Activated naive CD8-positive, alpha-beta T cell treated with anti-CD3 and anti-CD28 coated beads, Interleukin-2, amount 10 ng/mL, durations not matched to agents 7 days and 5 days (primary cell): Measurements from ENCODE around the gene EEF1B2. TPM values are rescaled to one million over a fixed set of nuclear protein-coding genes. Genes with fewer than 3 reads are reported as not detected.
"Not testable (repeated sequence)": the region's sequence is repeated elsewhere in the genome, so short reads cannot be mapped to it uniquely, and the experiment has no call there.

Source experiments
- ATAC-seq: fragments of 150-1000 bp; cut with Tn5 transposase; one replicate; pipeline ENCODE4 v1.10.0; 2021; ENCODE audit warnings: low read depth, moderate library complexity
- POLR2A ChIA-PET: fragments of 350-600 bp; sonication (Branson Sonifier 250); formaldehyde crosslinking; loops from one replicate; lab custom pipeline; 2021; ENCODE audit warnings: antibody characterized with exemption; lab: Charles Lee
- DNase-seq: peaks from one replicate; pipeline ENCODE4 v3.0.0; 2021
- H3K27ac Mint-ChIP-seq: one replicate; pipeline ENCODE4 v1.8.0; 2022; ENCODE audit warnings: mild to moderate bottlenecking, mixed read lengths
- H3K27me3 Mint-ChIP-seq: one replicate; pipeline ENCODE4 v1.8.0; 2022; ENCODE audit warnings: mild to moderate bottlenecking, moderate library complexity, mixed read lengths
- H3K36me3 Mint-ChIP-seq: one replicate; pipeline ENCODE4 v1.8.0; 2021; ENCODE audit warnings: mild to moderate bottlenecking, mixed read lengths
- H3K4me1 Mint-ChIP-seq: one replicate; pipeline ENCODE4 v1.8.0; 2021; ENCODE audit warnings: mixed read lengths
- H3K4me3 Mint-ChIP-seq: one replicate; pipeline ENCODE4 v1.8.0; 2022; ENCODE audit warnings: mild to moderate bottlenecking, moderate library complexity, mixed read lengths
- H3K9me3 Mint-ChIP-seq: one replicate; pipeline ENCODE4 v1.8.0; 2021; ENCODE audit warnings: mixed read lengths
- total RNA-seq, 2 experiments: library from RNA; stranded (reverse); gene quantifications; one replicate each; pipeline ENCODE4 v1.2.3, GENCODE V29; 2021

EEF1B2 gene
- total RNA-seq, 2 experiments from 2014 or later: 506 to 561 TPM

- Mint-ChIP-seq H3K4me1 (no peaks in the 10 kb centered on the region), H3K4me3 (no peak overlapping the region), H3K27me3 (peaks cover 8% of the 10 kb centered on the region), H3K36me3 (no peaks in the 10 kb centered on the region), H3K9me3 (no peaks in the 10 kb centered on the region), H3K27ac (no peak overlapping the region)
- POLR2A ChIA-PET: no interaction called here
- ATAC-seq (no peak), DNase-seq (no peak)
These were observed 16.4 kb downstream of the EEF1B2 start for GRCh38 chr2:206176121-206176520.

GRCh38 chr2:206176901-206177300 lies 17.2 kb downstream of the EEF1B2 start:
- Mint-ChIP-seq H3K4me3 (no peak overlapping the region), H3K9me3 (no peaks in the 10 kb centered on the region), H3K27me3 (peaks cover 8% of the 10 kb centered on the region), H3K4me1 (no peaks in the 10 kb centered on the region), H3K27ac (no peak overlapping the region), H3K36me3 (no peaks in the 10 kb centered on the region)
- DNase-seq: no peak
- no peak for ATAC-seq
- POLR2A ChIA-PET: no interaction called here

- H3K4me1 Mint-ChIP-seq, ATAC-seq, POLR2A ChIA-PET: not testable (repeated sequence)
These were observed 21.8 kb downstream of the EEF1B2 start for GRCh38 chr2:206181526-206181925.

GRCh38 chr2:206189691-206190090 lies 30.0 kb downstream of the EEF1B2 start:
- no peak for ATAC-seq
- POLR2A ChIA-PET: no interaction called here
- Mint-ChIP-seq H3K27me3 (peaks cover 10% of the 10 kb centered on the region), H3K4me1 (no peaks in the 10 kb centered on the region), H3K36me3 (no peaks in the 10 kb centered on the region), H3K9me3 (no peaks in the 10 kb centered on the region), H3K4me3 (no peak overlapping the region), H3K27ac (no peak overlapping the region)
- DNase-seq: no peak

More at GRCh38 chr2:206181526-206181925, 21.8 kb downstream of the EEF1B2 start:
- H3K4me3 Mint-ChIP-seq, H3K36me3 Mint-ChIP-seq, DNase-seq, H3K27me3 Mint-ChIP-seq, H3K27ac Mint-ChIP-seq, H3K9me3 Mint-ChIP-seq: not testable (repeated sequence)

- no peak overlapping the region for H3K4me3 Mint-ChIP-seq
- no peaks in the 10 kb centered on the region for H3K4me1 Mint-ChIP-seq
- POLR2A ChIA-PET: no interaction called here
- H3K27ac Mint-ChIP-seq: no peak overlapping the region
- H3K9me3 Mint-ChIP-seq: no peaks in the 10 kb centered on the region
- ATAC-seq (no peak), DNase-seq (no peak)
- H3K36me3 Mint-ChIP-seq: no peaks in the 10 kb centered on the region
- peaks cover 10% of the 10 kb centered on the region for H3K27me3 Mint-ChIP-seq
These were observed 30.4 kb downstream of the EEF1B2 start for GRCh38 chr2:206190111-206190510.

GRCh38 chr2:206190689-206191088 lies 31.0 kb downstream of the EEF1B2 start:
- ATAC-seq (no peak), DNase-seq (no peak)
- Mint-ChIP-seq H3K36me3 (no peaks in the 10 kb centered on the region), H3K4me3 (no peak overlapping the region), H3K4me1 (no peaks in the 10 kb centered on the region), H3K27me3 (peaks cover 10% of the 10 kb centered on the region), H3K9me3 (no peaks in the 10 kb centered on the region), H3K27ac (no peak overlapping the region)
- POLR2A ChIA-PET: no interaction called here

- no peak overlapping the region for H3K27ac Mint-ChIP-seq
- ATAC-seq: no peak
- H3K36me3 Mint-ChIP-seq: no peaks in the 10 kb centered on the region
- no peaks in the 10 kb centered on the region for H3K4me1 Mint-ChIP-seq
- DNase-seq: no peak
- peaks cover 10% of the 10 kb centered on the region for H3K27me3 Mint-ChIP-seq
- no peaks in the 10 kb centered on the region for H3K9me3 Mint-ChIP-seq
- no peak overlapping the region for H3K4me3 Mint-ChIP-seq
- POLR2A ChIA-PET: no interaction called here
These were observed 32.5 kb downstream of the EEF1B2 start for GRCh38 chr2:206192157-206192556.

- DNase-seq: no peak
- POLR2A ChIA-PET: no interaction called here
These were observed 34.1 kb downstream of the EEF1B2 start for GRCh38 chr2:206193671-206194357.

GRCh38 chr2:206198677-206199076 lies 39.0 kb downstream of the EEF1B2 start:
- no peak overlapping the region for H3K4me3 Mint-ChIP-seq
- POLR2A ChIA-PET: no interaction called here

More at GRCh38 chr2:206193671-206194357, 34.1 kb downstream of the EEF1B2 start:
- no peak for ATAC-seq
- peaks cover 13% of the 10 kb centered on the region for H3K27me3 Mint-ChIP-seq
- H3K4me1 Mint-ChIP-seq: no peaks in the 10 kb centered on the region
- H3K9me3 Mint-ChIP-seq: no peaks in the 10 kb centered on the region
- H3K27ac Mint-ChIP-seq: no peak overlapping the region
- H3K36me3 Mint-ChIP-seq: no peaks in the 10 kb centered on the region
- no peak overlapping the region for H3K4me3 Mint-ChIP-seq

GRCh38 chr2:206201075-206201848 lies 41.6 kb downstream of the EEF1B2 start:
- POLR2A ChIA-PET: no interaction called here
- Mint-ChIP-seq H3K27ac (no peak overlapping the region), H3K4me3 (no peak overlapping the region), H3K9me3 (no peaks in the 10 kb centered on the region), H3K36me3 (no peaks in the 10 kb centered on the region), H3K27me3 (peaks cover 13% of the 10 kb centered on the region), H3K4me1 (no peaks in the 10 kb centered on the region)
- ATAC-seq (no peak), DNase-seq (no peak)

More at GRCh38 chr2:206198677-206199076, 39.0 kb downstream of the EEF1B2 start:
- H3K27ac Mint-ChIP-seq: no peak overlapping the region
- no peaks in the 10 kb centered on the region for H3K4me1 Mint-ChIP-seq
- ATAC-seq: no peak
- H3K27me3 Mint-ChIP-seq: peaks cover 13% of the 10 kb centered on the region
- DNase-seq: no peak
- H3K36me3 Mint-ChIP-seq: no peaks in the 10 kb centered on the region
- no peaks in the 10 kb centered on the region for H3K9me3 Mint-ChIP-seq

GRCh38 chr2:206202446-206202845 lies 42.8 kb downstream of the EEF1B2 start:
- POLR2A ChIA-PET: no interaction called here
- no peak for DNase-seq
- H3K27ac Mint-ChIP-seq: no peak overlapping the region
- peaks cover 13% of the 10 kb centered on the region for H3K27me3 Mint-ChIP-seq
- H3K4me3 Mint-ChIP-seq: no peak overlapping the region
- H3K9me3 Mint-ChIP-seq: no peaks in the 10 kb centered on the region
- no peak for ATAC-seq
- no peaks in the 10 kb centered on the region for H3K4me1 Mint-ChIP-seq
- H3K36me3 Mint-ChIP-seq: no peaks in the 10 kb centered on the region

GRCh38 chr2:206203331-206203730 lies 43.6 kb downstream of the EEF1B2 start:
- ATAC-seq: no peak
- POLR2A ChIA-PET: interaction anchor here (0.6 kb wide), 1 partner anchor 145 kb away, joined by 3 read pairs; no protein-coding TSS in a partner anchor
- Mint-ChIP-seq H3K27me3 (peaks cover 11% of the 10 kb centered on the region), H3K9me3 (no peaks in the 10 kb centered on the region), H3K36me3 (no peaks in the 10 kb centered on the region), H3K27ac (no peak overlapping the region), H3K4me3 (no peak overlapping the region), H3K4me1 (no peaks in the 10 kb centered on the region)
- DNase-seq: no peak

- POLR2A ChIA-PET: no interaction called here
- Mint-ChIP-seq H3K27ac (no peak overlapping the region), H3K4me1 (no peaks in the 10 kb centered on the region), H3K4me3 (no peak overlapping the region), H3K27me3 (peaks cover 4% of the 10 kb centered on the region), H3K9me3 (no peaks in the 10 kb centered on the region), H3K36me3 (no peaks in the 10 kb centered on the region)
- ATAC-seq (no peak), DNase-seq (no peak)
These were observed 45.0 kb downstream of the EEF1B2 start for GRCh38 chr2:206204710-206205109.

GRCh38 chr2:206207316-206207715 lies 47.6 kb downstream of the EEF1B2 start:
- DNase-seq, H3K27me3 Mint-ChIP-seq, POLR2A ChIA-PET, H3K27ac Mint-ChIP-seq, H3K9me3 Mint-ChIP-seq, H3K36me3 Mint-ChIP-seq, H3K4me1 Mint-ChIP-seq, ATAC-seq, H3K4me3 Mint-ChIP-seq: not testable (repeated sequence)
